GM12864 (cell line): ENCODE data around the gene TGFB1I1.

Experiments
- DNase-seq: peaks from one replicate; pipeline ENCODE4 v3.0.0-alpha.2; 2011; ENCODE audit warnings: low read depth
- H3K4me3 ChIP-seq: 2 replicates; pipeline ENCODE4 v1.5.1; 2011; ENCODE audit warnings: mild to moderate bottlenecking, low read depth, low read length, control low read depth
- TF ChIP-seq, protein P1 (sequence below): IDR thresholded peaks from 2 replicates; pipeline ENCODE4 v1.5.1; 2011; ENCODE audit warnings: low read depth, mild to moderate bottlenecking, moderate library complexity, low read length, control low read depth, inconsistent platforms; ENCODE audit errors: missing control alignments

The TGFB1I1 gene

DNA sequence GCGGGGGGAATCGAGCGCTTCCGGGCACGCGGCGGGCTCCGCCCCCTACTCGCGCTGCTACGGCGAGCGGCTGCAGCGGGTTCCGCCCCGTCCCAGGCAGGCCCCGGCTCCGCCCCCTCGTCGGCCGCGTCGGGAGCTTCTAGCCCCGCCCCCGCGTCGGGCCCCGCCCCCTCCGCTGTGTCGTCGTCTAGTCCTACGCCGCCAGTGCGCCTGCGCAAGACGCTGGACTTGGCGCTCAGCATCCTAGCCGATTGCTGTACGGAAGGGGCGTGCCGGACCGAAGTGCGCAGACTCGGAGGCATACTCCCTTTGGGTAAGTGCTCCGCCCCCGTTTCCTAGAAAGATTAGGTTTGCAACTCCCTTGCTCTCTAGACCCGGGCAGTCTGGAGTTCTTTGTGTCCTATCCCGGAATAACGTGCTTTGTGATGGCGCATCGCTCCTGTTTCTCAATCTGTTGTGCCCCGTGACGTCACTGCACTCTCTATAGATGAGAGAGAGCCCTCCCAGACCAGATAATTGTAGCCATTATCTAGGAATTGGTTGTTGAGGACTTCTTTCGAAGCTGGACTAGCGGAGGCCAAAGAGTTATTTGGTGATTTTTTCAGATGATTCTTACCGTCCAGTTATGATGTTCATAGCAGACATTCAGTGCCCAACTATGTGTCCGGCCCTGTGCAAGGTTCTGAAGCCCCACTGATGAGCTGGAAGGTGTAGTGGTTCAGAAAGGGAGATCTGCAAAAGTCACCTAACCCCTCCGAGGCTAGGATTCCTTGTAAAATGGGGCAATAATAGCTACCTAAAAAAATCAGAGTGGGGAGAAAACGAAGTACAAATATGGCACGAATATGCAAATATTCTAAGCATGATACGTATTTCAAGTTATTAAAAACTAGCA lies 12.0 kb upstream of the TGFB1I1 start:
- DNase-seq, result peak; percentile 97
- H3K4me3 ChIP-seq, result peak overlapping the region; percentile 97
- TF ChIP-seq, protein P1, sequence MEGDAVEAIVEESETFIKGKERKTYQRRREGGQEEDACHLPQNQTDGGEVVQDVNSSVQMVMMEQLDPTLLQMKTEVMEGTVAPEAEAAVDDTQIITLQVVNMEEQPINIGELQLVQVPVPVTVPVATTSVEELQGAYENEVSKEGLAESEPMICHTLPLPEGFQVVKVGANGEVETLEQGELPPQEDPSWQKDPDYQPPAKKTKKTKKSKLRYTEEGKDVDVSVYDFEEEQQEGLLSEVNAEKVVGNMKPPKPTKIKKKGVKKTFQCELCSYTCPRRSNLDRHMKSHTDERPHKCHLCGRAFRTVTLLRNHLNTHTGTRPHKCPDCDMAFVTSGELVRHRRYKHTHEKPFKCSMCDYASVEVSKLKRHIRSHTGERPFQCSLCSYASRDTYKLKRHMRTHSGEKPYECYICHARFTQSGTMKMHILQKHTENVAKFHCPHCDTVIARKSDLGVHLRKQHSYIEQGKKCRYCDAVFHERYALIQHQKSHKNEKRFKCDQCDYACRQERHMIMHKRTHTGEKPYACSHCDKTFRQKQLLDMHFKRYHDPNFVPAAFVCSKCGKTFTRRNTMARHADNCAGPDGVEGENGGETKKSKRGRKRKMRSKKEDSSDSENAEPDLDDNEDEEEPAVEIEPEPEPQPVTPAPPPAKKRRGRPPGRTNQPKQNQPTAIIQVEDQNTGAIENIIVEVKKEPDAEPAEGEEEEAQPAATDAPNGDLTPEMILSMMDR, result no peak

DNA sequence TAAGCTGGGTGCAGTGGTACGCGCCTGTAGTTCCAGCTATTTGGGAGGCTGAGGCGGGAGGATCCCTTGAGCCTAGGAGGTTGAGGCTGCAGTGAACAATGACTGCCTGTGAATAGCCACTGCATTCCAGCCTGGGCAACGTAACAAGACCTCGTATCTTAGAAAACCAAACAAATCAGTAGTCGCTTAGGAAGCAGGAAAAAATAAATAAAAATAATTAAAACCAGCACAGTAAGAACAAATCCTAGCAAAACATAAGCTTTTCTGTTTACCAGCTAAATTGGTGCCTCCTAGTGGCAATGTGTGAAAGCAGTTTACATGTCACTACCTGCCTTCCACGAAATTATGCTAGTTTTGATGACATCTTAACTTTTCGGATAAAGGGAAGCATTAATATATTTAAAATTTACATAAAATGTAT lies 11.4 kb upstream of the TGFB1I1 start:
- H3K4me3 ChIP-seq, result peak overlapping the region; percentile 75
- no peak for DNase-seq

DNA sequence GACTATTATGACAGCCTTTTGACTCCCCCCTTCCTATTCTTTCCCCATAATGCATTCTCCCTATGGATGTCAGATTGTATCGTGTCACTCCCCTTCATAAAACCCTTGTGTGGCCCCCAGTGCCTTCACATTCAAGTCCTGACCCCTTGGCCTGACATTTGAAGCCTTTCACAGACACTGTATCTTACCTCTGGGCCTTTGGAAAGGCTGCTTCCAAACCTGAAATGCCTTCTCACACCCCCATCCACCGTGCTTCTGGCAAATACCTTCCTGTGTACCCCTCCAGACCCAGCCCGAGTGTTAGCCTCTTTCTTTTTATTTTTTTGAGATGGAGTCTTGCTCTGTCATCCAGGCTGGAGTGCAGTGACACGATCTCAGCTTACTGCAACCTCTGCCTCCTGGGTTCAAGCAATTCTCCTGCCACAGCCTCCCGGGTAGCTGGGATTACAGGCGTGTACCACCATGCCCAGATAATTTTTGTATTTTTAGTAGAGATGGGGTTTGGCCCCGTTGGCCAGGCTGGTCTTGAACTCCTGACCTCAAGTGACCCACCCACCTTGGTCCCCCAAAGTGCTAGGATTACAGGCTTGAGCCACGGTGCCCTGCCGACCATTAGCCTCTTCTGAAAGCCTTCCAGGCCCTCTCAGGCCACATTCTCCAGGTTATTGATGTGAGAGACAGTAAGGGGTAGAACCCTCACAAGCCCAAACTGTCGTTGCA lies 10.6 kb upstream of the TGFB1I1 start:
- TF ChIP-seq, protein P1, result no peak
- no peak for DNase-seq
- no peak overlapping the region for H3K4me3 ChIP-seq

More for the DNA sequence above, 11.4 kb upstream of the TGFB1I1 start:
- TF ChIP-seq, protein P1, result peak; percentile 63

DNA sequence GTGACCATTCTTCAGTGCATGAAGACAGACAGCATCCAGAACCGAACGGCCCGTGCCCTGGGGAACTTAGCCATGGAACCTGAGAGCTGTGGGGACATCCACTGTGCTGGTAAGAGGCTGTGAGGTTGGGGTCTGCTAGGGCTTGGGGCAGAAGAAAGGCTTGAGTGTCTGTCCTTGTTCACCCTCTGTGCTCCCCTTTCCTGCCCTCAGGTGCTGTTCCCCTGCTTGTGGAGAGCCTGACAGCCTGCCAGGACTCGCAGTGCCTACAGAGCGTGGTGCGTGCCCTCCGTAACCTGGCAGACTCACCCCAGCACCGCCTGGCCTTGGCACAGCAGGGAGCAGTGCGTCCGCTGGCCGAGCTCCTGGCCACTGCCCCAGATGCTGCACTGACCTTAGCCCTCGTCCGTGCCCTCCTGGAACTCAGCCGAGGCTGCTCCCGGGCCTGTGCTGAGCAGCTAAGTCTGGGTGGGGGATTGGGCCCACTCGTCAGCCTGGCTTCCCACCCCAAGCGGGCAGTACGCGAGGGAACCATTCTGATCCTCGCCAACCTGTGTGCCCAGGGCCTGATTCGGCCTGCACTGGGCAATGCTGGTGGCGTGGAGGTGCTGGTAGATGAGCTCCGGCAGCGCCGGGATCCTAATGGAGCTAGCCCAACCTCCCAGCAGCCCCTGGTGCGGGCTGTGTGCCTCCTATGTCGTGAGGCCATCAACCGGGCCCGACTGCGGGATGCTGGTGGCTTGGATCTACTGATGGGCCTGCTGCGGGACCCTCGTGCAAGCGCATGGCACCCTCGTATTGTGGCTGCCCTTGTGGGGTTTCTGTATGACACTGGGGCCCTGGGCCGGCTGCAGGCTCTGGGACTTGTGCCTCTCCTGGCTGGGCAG lies 9.8 kb upstream of the TGFB1I1 start:
- DNase-seq, result no peak
- TF ChIP-seq, protein P1, result no peak

DNA sequence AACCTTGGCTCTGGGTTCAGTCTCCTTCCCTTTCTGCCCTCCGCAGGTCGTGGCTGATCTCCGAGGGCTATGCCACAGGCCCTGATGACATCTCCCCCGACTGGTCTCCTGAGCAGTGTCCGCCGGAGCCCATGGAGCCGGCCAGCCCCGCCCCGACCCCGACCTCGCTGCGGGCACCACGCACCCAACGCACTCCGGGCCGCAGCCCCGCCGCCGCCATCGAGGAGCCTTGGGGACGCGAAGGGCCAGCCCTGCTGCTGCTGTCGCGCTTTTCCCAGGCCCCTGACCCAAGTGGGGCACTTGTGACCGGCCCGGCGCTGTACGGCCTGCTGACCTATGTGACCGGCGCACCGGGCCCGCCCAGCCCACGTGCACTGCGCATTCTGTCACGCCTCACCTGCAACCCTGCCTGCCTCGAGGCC lies 7.6 kb upstream of the TGFB1I1 start:
- TF ChIP-seq, protein P1, result no peak
- DNase-seq, result no peak

More for the DNA sequence above, 9.8 kb upstream of the TGFB1I1 start:
- no peak overlapping the region for H3K4me3 ChIP-seq

DNA sequence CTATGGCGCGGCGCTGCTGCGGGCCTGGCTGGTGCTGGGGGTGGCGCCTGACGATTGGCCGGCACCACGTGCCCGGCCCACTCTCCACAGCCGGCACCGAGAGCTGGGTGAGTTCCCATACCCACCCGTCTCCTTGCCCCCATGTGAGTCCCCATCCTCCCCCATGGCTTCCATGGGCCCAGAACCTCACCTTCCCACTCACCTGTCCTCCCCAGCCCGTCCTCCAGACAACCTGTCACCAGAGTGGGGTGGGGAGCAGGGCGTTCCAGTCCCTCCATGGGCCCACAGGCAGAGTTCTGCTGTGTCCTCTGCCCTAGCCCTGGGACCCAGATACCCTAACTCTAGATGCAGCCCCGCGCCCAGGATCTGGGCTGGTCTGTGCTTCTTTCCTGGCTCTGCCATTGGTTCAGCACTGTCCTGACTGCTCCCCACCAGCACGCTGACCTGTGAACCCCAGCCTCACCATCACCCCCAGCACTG lies 7.1 kb upstream of the TGFB1I1 start:
- H3K4me3 ChIP-seq, result no peak overlapping the region
- no peak for DNase-seq
- TF ChIP-seq, protein P1, result no peak

More for the DNA sequence above, 7.6 kb upstream of the TGFB1I1 start:
- no peak overlapping the region for H3K4me3 ChIP-seq
